IMR-90 (cell line): ENCODE data around the gene TUBB6. TPM values are rescaled to one million over a fixed set of nuclear protein-coding genes. Genes with fewer than 3 reads are reported as not detected.
A peak's percentile ranks its signal among the peaks of the same experiment; 100 is the strongest.

Source experiments
- ATAC-seq: fragments of 200-7000 bp; cut with Tn5 transposase; 2 replicates; pipeline ENCODE4 v1.9.1; 2020; ENCODE audit warnings: low read depth, mild to moderate bottlenecking, moderate library complexity
- BruUV-seq: library from RNA; stranded (reverse); fragments of 400-500 nt; replicated peaks from 2 replicates; lab custom pipeline; 2021; lab: Mats Ljungman, UMichigan
- CTCF ChIA-PET: fragments of 300-600 bp; formaldehyde crosslinking; extraction: SDS; loops from one replicate; lab custom pipeline; 2021; ENCODE audit warnings: antibody characterized with exemption; lab: Yijun Ruan, JAX
- POLR2A ChIA-PET: fragments of 300-600 bp; sonication (Branson Sonifier 250); formaldehyde crosslinking; loops from one replicate; lab custom pipeline; 2022; ENCODE audit warnings: antibody characterized with exemption; ENCODE audit not compliant: unreplicated experiment; lab: Charles Lee
- DNase-seq: peaks from one replicate; pipeline ENCODE4 v3.0.0; 2013
- H2AFZ ChIP-seq: replicated peaks from 2 replicates; pipeline ENCODE3; 2013; ENCODE audit warnings: low read length, mild to moderate bottlenecking; ENCODE audit not compliant: poor library complexity
- H2AK5ac ChIP-seq: 2 replicates; pipeline ENCODE4 v1.6.1; 2013; ENCODE audit warnings: low read depth, low read length, inconsistent platforms
- H2AK9ac ChIP-seq: replicated peaks from 2 replicates; pipeline ENCODE3; 2013; ENCODE audit warnings: mild to moderate bottlenecking, low read depth, low read length, moderate library complexity; ENCODE audit not compliant: poor library complexity
- H2BK120ac ChIP-seq: 2 replicates; pipeline ENCODE4 v1.6.1; 2013; ENCODE audit warnings: low read depth, low read length, inconsistent platforms
- H2BK15ac ChIP-seq: 3 replicates; pipeline ENCODE4 v1.6.1; 2013; ENCODE audit warnings: low read depth, low read length, inconsistent platforms
- H2BK20ac ChIP-seq: 2 replicates; pipeline ENCODE4 v1.6.1; 2013; ENCODE audit warnings: low read depth, mild to moderate bottlenecking, inconsistent platforms, low read length, moderate library complexity
- H2BK5ac ChIP-seq: 2 replicates; pipeline ENCODE4 v1.6.1; 2013; ENCODE audit warnings: mild to moderate bottlenecking, low read depth, low read length, inconsistent platforms; ENCODE audit not compliant: poor library complexity, severe bottlenecking
- H3K14ac ChIP-seq: replicated peaks from 2 replicates; pipeline ENCODE4 v1.6.1; 2013; ENCODE audit warnings: low read depth, low read length, inconsistent platforms
- H3K18ac ChIP-seq: 2 replicates; pipeline ENCODE4 v1.6.1; 2013; ENCODE audit warnings: low read depth, low read length, control low read depth
- H3K23ac ChIP-seq: 2 replicates; pipeline ENCODE4 v1.6.1; 2013; ENCODE audit warnings: low read depth, low read length, inconsistent platforms
- H3K27ac ChIP-seq: 2 replicates; pipeline ENCODE4 v1.5.1; 2013; ENCODE audit warnings: mild to moderate bottlenecking, control low read depth, low read length; ENCODE audit not compliant: insufficient read depth
- H3K27me3 ChIP-seq: 2 replicates; pipeline ENCODE4 v1.6.1; 2013; ENCODE audit warnings: low read length; ENCODE audit not compliant: control insufficient read depth, insufficient read depth
- H3K36me3 ChIP-seq: 2 replicates; pipeline ENCODE4 v1.6.1; 2013; ENCODE audit warnings: low read length, mixed read lengths; ENCODE audit not compliant: control insufficient read depth, insufficient read depth
- H3K4ac ChIP-seq: 2 replicates; pipeline ENCODE4 v1.6.1; 2013; ENCODE audit warnings: low read depth, low read length, inconsistent platforms
- H3K4me1 ChIP-seq: 2 replicates; pipeline ENCODE4 v1.6.1; 2013; ENCODE audit warnings: low read length, mixed read lengths; ENCODE audit not compliant: control insufficient read depth, insufficient read depth
- H3K4me2 ChIP-seq: 2 replicates; pipeline ENCODE4 v1.6.1; 2013; ENCODE audit warnings: low read depth, mild to moderate bottlenecking, control low read depth, low read length, moderate library complexity
- H3K4me3 ChIP-seq: 2 replicates; pipeline ENCODE4 v1.5.1; 2013; ENCODE audit warnings: low read depth, mild to moderate bottlenecking, control low read depth, low read length, moderate library complexity; ENCODE audit not compliant: insufficient read depth
- H3K56ac ChIP-seq: 2 replicates; pipeline ENCODE4 v1.6.1; 2013; ENCODE audit warnings: low read length, inconsistent platforms; ENCODE audit not compliant: insufficient read depth; ENCODE audit errors: extremely low read depth
- H3K79me1 ChIP-seq, 2 experiments: 2 replicates each; pipeline ENCODE4 v1.6.1; 2013; ENCODE audit warnings: low read length in 2 of 2, inconsistent platforms in 1 of 2, low read depth in 1 of 2
- H3K9ac ChIP-seq: 2 replicates; pipeline ENCODE4 v1.6.1; 2013; ENCODE audit warnings: low read depth, low read length, control low read depth
- H3K9me1 ChIP-seq: 2 replicates; pipeline ENCODE4 v1.6.1; 2013; ENCODE audit warnings: low read length, inconsistent platforms; ENCODE audit not compliant: insufficient read depth
- H3K9me3 ChIP-seq: 2 replicates; pipeline ENCODE4 v1.6.1; 2013; ENCODE audit warnings: low read length; ENCODE audit not compliant: control insufficient read depth, insufficient read depth
- H4K20me1 ChIP-seq: 2 replicates; pipeline ENCODE4 v1.6.1; 2013; ENCODE audit warnings: low read length, inconsistent platforms; ENCODE audit not compliant: insufficient read depth
- H4K5ac ChIP-seq: 2 replicates; pipeline ENCODE4 v1.6.1; 2013; ENCODE audit warnings: mild to moderate bottlenecking, low read depth, low read length, control low read depth
- H4K8ac ChIP-seq, 2 experiments: 2 replicates each; pipeline ENCODE4 v1.6.1; 2013; ENCODE audit warnings: low read depth in 2 of 2, low read length in 2 of 2, control low read depth in 1 of 2, inconsistent platforms in 1 of 2
- H4K91ac ChIP-seq: 2 replicates; pipeline ENCODE4 v1.6.1; 2013; ENCODE audit warnings: low read depth, low read length, inconsistent platforms; ENCODE audit not compliant: insufficient read depth
- CTCF ChIP-seq: conservative IDR thresholded peaks from 2 replicates; pipeline ENCODE4 v1.5.1; 2012; ENCODE audit warnings: mild to moderate bottlenecking, low read depth, low read length, improper control_type of control experiment
- ELK1 ChIP-seq: fragments of 150-350 bp; IDR thresholded peaks from 2 replicates; pipeline ENCODE4 v1.6.1; 2016; ENCODE audit warnings: low read depth, mild to moderate bottlenecking, low read length, moderate library complexity, borderline replicate concordance
- MAZ ChIP-seq: IDR thresholded peaks from 2 replicates; pipeline ENCODE4 v1.6.1; 2012; ENCODE audit warnings: low read depth, mild to moderate bottlenecking, low read length, improper control_type of control experiment, moderate library complexity, borderline replicate concordance
- MXI1 ChIP-seq: IDR thresholded peaks from 2 replicates; pipeline ENCODE4 v1.6.1; 2012; ENCODE audit warnings: low read depth, mild to moderate bottlenecking, low read length, moderate library complexity, borderline replicate concordance
- NFE2L2 ChIP-seq: fragments of 150-350 bp; IDR thresholded peaks from 2 replicates; pipeline ENCODE4 v1.6.1; 2016; ENCODE audit warnings: low read depth, mild to moderate bottlenecking, low read length
- WGBS, 2 experiments: methylation state at CpG; one replicate each; pipeline versions ENCODE4 v1.1.5 to v1.1.7; 2013; ENCODE audit warnings: missing lambda C conversion rate in 2 of 2; ENCODE audit not compliant: insufficient read length in 1 of 2; ENCODE audit errors: extremely low coverage in 2 of 2; 5-methylcytosine and 5-hydroxymethylcytosine counted together
- dilution Hi-C: fragments of 300-500 bp; cut with HindIII; formaldehyde crosslinking; loops from one replicate; pipeline ENCODE4 v1.14.3; 2018; ENCODE audit warnings: low sequenced_read_pairs; ENCODE audit not compliant: unreplicated experiment
- in situ Hi-C: fragments of 300-500 bp; cut with MboI; formaldehyde crosslinking; loops from 3 replicates; pipeline ENCODE4 v1.14.3; 2019; ENCODE audit warnings: low sequenced_read_pairs, inconsistent platforms, mixed read lengths
- intact Hi-C: fragments of 100-400 bp; cut with micrococcal nuclease; formaldehyde crosslinking; loops from 2 replicates; pipeline ENCODE4 v1.10.0; 2022
- polyA plus RNA-seq, 3 experiments: library from polyadenylated mRNA; depleted of rRNA; stranded (reverse); fragments of >200 nt; gene quantifications; 2 replicates each; pipeline ENCODE4 v1.2.3, GENCODE V29; 2012; ENCODE audit warnings: low replicate concordance in 1 of 3
- total RNA-seq: library from RNA; depleted of rRNA; stranded (reverse); fragments of >200 nt; gene quantifications from 2 replicates; pipeline ENCODE4 v1.2.3, GENCODE V29; 2012

Gene TUBB6
- total and polyA plus RNA-seq, 2 of the 4 experiments (the other 2 are of a cell fraction): 927 to 1,040 TPM

GRCh38 chr18:12305211-12305610 lies 2.8 kb upstream of the TUBB6 start:
- no peak for TF ChIP-seq ELK1
- TF ChIP-seq MAZ: no peak
- no peak for TF ChIP-seq MXI1
- TF ChIP-seq NFE2L2: no peak
- no peak for TF ChIP-seq CTCF
- no peak overlapping the region for H2BK15ac ChIP-seq
- H3K79me1 ChIP-seq: peaks cover 14 to 41% of the 10 kb centered on the region in 2 experiments; a peak in 3 of 4 replicates
- H3K56ac ChIP-seq: no peak overlapping the region
- H3K4me3 ChIP-seq: no peak overlapping the region
- POLR2A ChIA-PET: no interaction called here
- peak overlapping the region; percentile 82; the same call in 1 of the 2 replicates for H3K23ac ChIP-seq
- H3K9ac ChIP-seq: no peak overlapping the region
- no peak overlapping the region for H2AK9ac ChIP-seq
- H3K27ac ChIP-seq: no peak overlapping the region
- dilution Hi-C loops: no loop called here
- no peak overlapping the region for H2BK120ac ChIP-seq
- H3K9me3 ChIP-seq: no peaks in the 10 kb centered on the region
- DNase-seq: no peak
- H2AK5ac ChIP-seq: no peak overlapping the region
- ATAC-seq: no peak
- H3K36me3 ChIP-seq: peaks cover 7% of the 10 kb centered on the region
- no CpG with 5 or more reads among the region's 12 CpGs for WGBS, 2 experiments
- no peak overlapping the region for H4K5ac ChIP-seq
- CTCF ChIA-PET: no interaction called here
- no peaks in the 10 kb centered on the region for H3K27me3 ChIP-seq
- H3K4ac ChIP-seq: peak overlapping the region; percentile 57
- H2BK5ac ChIP-seq: no peak overlapping the region
- BruUV-seq: no TSS peak
- H3K14ac ChIP-seq: peak overlapping the region; percentile 66; the same call in 1 of the 2 replicates
- no peak overlapping the region for H4K91ac ChIP-seq
- intact Hi-C loops: no loop called here
- no peak overlapping the region for H4K8ac ChIP-seq
- peak overlapping the region; percentile 51 for H2AFZ ChIP-seq
- H3K18ac ChIP-seq: no peak overlapping the region
- no peak overlapping the region for H3K4me2 ChIP-seq
- in situ Hi-C loops: loop anchor here (5.0 kb wide), 1 partner anchor 33 kb away; no protein-coding TSS in a partner anchor
- H4K20me1 ChIP-seq: peaks cover 17% of the 10 kb centered on the region
- no peak overlapping the region for H2BK20ac ChIP-seq
- H3K9me1 ChIP-seq: peaks cover 13% of the 10 kb centered on the region; the same call in 1 of the 2 replicates
- H3K4me1 ChIP-seq: peaks cover 12% of the 10 kb centered on the region
